T follicular helper cell (primary cell): Measurements from ENCODE around the gene NTMT1.
A peak's percentile ranks its signal among the peaks of the same experiment; 100 is the strongest.

Source experiments
- DNase-seq: peaks from one replicate; pipeline ENCODE4 v3.0.0-alpha.2; 2020; ENCODE audit warnings: low read depth

NTMT1 gene

DNA sequence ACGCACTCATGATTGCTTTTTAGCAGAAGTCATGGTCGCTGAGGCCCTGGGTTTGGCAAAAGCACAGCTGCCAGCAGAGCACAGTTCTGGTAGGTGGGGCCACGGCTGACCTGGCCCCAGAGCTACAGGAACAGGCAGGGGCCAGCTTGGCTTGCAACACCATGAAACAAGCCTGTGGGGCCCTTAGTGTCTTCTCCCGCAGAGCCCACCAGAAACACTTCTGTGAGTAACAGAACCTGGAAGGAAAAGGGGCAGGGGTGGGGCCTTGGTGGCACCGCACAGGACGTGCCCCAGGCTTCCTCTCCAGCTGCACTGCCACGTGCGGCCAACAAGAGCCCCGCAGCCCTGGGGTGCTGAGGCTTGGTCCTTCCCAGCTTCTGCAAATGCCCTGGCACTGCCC lies 11.1 kb downstream of the NTMT1 start:
- no peak for DNase-seq

- DNase-seq = no peak
Measured at GRCh38 chr9:129637673-129638439, 11.9 kb downstream of the NTMT1 start.

DNA sequence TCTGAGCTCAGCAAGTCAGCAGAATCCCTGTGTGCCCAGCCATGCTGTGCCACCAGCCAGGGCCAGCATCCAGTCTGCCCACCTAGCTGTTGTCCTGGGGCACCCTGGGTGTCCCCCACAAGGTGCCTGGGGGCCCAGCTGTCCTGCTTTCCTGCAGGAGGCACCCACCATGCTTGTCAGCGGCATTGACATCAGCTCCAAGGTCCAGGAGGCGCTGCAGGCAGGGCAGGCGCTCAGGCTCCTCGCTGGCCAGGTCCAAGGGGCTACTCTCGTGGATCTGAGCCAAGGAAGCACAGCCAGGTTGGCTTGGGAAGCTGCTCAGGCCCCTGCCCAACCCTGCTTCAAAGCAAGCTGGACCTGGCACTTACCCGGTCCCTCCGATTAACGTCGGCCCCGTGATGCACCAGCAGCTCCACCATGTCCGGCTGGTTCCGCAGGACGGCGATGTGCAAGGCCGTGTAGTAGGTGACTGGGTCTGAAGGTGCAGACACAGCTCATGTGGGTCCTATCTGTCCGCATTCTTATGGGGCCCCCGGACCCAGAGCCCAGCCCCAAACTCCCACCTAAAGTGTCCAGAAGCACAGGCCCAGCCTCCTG lies 13.2 kb downstream of the NTMT1 start:
- no peak for DNase-seq

GRCh38 chr9:129639756-129640085 lies 13.8 kb downstream of the NTMT1 start:
- DNase-seq = no peak

- DNase-seq = no peak
Measured at GRCh38 chr9:129640086-129640870, 14.3 kb downstream of the NTMT1 start.

GRCh38 chr9:129640871-129641749 lies 15.1 kb downstream of the NTMT1 start:
- no peak for DNase-seq

DNA sequence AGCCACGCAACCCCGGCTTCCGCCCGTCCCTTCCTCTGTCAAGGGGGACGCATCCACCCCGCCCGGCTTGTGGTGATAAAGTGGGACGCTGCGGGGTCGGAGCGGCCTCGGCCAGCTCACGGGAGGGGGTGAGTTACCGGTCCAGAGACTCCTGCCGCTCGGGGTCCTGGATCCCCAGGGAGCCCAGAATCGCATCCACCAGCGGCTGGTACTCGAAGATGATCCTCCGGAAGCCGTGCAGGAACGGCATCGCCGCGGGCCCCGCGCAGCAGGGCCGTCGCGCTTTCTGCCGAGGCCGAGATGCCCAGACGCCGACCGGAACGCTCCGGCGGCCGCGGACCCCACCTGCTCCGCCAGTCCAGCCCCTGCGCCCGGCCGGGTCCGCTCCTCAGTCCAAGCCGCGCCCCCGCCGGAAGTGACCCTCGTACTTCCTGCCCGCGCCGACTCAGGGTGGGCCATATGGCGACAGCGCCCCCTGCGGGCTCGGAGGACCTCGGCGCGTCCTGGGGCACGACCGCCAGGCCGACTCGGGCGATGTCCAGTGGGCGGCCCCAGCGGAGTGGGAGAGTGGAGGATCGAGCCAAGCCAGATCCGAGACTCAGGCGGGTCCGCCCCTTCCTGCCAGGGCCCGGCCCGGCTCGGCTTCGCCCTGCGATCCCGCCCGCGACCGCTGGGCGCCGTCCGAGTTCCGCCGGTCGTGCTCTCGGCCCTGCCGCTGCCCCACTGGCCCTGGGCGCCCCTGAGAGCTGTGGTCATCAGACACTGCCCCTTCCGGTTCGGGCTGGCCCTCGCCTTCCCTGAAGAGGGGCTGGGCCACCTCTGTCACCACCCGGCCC lies 16.0 kb downstream of the NTMT1 start, which contains the start of gene ASB6:
TSS of gene ASB6 (minus strand) at position 402 of the 836 bp plus-strand sequence. CDS start at position 250, 152 bp downstream.
- peak; percentile 83 for DNase-seq

DNA sequence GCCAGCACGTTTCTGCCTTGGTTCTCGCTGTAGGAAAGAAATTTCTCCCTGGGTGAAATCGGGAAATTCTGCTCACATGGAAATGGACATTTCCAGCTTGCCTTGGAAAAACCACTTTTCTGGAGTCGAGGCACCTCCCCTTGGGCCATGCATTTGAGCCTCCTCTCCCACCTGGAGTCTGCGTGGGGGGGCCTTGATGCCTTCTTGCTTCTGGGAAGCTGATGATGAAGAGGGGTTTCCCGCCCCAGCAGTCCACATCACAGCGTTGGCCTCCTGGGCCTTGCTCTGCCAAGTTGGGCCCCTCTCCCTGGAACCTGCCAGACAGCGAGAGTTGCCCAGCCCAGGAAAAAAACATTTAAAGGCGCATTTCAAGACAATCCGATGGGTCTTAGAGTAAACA lies 17.7 kb downstream of the NTMT1 start:
- DNase-seq = no peak

DNA sequence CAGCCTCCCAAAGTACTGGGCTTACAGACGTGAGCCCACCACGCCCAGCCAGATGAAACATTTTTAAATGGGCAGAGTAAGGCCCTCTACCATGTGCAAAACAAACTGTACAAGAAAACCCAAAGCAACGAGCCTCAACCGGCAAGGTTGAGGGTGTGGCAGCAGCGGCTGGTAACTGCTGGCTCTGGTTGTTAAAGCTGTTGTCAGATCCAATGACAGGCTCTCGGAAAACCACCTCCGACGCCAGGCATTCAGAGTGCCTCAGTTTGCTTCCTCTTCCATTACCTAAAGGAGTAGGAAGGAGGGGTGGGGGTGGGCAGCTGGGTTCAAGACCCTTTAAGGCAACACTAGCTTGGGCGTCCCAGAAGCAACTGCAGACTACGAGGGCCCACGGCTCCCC lies 18.4 kb downstream of the NTMT1 start:
- DNase-seq = no peak

GRCh38 chr9:129644902-129645301 lies 18.9 kb downstream of the NTMT1 start:
- no peak for DNase-seq

GRCh38 chr9:129646252-129646651 lies 20.3 kb downstream of the NTMT1 start:
- no peak for DNase-seq

DNA sequence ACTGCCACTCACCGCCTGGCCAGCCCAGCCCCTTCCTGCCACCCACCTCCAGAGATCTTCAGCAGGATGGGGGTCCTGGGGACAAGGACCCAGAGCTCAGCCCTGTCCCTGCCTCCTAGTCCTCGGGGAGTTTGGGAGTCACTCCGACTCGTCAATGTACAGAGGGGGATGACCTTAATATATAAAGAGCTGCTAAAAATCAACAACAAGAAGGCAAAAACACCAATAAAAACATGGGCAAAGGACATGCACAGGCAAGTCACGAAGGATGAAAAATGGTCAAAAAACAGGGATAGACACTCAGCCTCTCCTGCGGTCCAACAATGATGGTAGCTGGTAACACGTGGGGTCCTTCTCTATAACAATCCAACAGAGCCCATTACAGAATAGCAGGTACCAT lies 20.7 kb downstream of the NTMT1 start:
- DNase-seq = no peak

DNA sequence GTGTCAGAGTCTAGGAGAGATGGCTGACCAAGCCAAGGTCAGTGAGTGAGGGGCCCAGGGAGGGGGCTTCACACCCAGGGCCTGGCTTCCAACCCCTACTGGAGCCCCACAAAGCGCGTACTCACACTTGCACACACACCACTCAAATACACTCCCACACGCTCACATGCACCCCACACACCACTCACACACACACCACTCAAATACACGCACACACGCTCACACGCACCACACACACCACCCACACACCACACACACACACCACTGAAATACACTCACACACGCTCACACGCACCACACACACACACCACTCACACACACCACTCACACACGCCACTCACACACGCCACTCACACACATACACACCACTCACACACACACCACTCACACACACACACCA lies 21.7 kb downstream of the NTMT1 start:
- no peak for DNase-seq

DNA sequence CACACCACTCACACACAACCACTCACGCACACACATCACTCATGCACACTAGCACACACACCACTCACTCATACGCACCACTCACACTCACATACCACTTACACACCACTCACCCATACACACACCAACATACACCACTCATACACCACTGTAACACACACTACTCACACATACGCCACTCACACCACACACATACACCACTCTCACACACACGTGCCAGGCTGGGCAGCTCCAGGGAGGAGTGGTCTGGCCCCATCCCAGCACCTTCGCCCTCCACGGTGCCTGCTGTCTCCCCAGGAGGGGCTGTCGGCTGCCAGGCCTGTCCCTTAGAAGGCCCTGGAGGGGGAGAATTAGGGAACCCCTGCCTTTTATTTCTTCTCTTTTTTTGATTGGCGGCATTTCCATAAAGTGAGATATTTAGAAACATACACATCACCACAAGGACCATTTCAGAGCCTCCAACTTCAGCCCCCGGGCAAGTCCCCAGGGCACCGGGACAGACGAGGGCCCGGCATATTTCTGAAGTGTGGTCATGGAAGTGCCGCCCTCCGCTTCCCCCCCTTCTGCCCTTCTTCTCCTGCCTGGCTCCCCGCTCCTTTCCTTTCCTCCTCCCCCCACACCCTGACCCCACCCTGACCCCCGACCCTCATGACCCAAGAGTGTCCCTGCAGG lies 22.3 kb downstream of the NTMT1 start:
- DNase-seq = no peak

GRCh38 chr9:129648764-129649115 lies 22.8 kb downstream of the NTMT1 start:
- no peak for DNase-seq

DNA sequence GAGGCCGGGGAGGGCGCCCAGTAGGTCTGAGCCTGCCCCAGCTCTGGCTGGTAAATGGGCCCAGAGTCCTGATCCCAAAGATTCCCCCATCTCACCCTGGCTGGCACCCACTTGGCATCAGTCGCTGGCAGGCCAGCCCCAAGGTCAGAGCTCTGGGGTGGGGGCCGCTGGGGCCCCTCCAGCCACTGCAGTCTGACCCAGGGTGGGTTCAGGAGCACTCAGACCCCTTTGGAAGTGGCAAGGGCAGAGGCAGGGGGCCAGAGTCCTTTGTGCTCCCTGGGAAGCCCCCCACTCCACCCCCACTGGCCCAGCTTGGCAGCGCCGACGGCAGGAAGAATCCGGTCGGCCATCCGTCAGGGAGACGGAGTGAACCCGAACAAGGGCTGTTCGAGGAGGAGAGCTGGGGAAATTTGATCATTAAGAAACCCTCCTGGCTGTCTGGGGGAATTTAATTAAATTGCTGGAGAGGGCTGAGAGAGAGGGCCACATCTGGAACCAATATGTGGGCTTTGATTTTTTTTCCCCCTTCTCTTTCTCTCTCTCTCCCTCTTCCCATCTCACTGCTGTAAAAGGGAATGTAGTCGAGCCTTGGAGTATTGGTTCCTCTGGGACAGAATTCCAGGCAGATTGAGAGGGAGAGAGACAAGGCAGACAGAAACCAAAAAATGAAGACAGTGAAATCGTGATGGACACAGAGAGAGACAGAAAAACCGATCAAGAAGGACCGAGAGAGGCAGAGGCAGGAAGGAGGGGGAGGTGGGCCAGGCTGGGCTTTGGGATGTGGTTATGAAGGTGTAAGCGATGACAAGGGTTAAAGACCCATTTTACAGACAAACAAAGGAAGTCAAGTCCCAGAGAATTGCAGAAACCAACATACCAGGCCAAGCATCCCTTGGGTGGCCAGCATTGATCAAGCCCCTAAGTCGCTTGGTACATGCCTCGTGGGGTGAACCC lies 24.0 kb downstream of the NTMT1 start:
- no peak for DNase-seq

DNA sequence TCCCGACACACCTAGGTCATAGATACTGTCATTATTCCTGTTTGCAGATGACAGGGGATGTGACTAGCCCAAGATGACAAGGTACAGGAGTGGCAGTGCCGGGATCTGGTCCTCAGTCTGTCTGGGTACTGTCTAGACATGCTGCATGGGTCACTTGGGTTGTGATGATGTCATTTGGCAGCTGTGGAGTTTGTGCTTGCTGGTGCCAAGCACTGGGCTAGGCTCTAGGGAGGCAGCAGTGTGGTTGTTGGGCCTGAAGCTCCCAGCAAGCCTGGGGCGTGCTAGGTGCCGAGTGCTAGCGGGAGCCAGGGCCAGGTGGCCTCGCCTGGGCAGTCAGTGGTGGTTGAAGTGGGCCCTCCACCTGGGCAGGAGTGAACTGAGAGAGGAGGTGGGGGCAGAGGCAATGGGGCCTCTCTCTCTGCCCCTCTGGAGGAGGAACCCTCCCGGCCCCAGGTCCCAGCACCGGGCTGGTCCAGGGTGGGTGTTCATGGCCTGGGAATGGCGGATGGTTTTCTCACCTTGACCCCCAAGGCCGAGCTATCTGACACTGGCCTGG lies 24.8 kb downstream of the NTMT1 start:
- DNase-seq = no peak

DNA sequence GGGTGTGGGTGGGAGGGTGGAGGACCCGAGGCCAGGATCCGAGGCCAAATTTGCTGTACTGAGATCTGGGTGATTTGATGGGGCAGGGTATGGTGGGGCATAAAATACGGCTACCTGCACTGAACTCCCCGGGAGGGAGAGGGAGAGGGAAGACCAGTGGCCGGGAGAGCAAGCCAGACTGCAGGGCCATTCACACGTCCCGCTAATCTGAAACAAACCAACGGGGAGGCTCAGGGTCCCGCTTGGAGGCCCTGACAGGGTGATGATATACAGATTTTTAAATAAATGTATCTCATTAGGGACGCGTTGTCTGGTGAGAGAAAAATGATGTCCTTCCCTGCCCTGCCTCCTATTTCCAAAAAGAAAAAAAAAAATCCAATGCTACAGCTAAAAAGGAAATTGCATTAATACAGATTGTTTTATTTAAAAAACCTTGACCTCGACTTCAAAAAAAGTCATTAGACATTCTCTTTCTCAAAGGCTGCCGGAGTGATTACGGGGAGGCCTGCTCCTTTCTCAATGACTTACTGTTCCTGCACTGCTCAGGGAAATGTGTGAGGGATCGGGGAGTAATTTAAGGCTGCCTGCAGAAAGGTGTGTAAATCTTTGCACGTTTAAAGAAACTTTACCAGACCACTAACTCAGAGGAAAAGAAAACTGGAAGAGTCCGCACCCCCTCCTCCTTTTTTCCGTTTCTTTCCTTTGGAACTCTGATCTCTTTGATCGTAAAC lies 28.0 kb downstream of the NTMT1 start:
- no peak for DNase-seq
